Endothelial cell of umbilical vein (primary cell): Measurements from ENCODE around the gene SYNE1. TPM values are rescaled to one million over a fixed set of nuclear protein-coding genes. Genes with fewer than 3 reads are reported as not detected.
A peak's percentile ranks its signal among the peaks of the same experiment; 100 is the strongest.

Experiments
- BruUV-seq: library from RNA; stranded (reverse); fragments of 400-500 nt; replicated peaks from 2 replicates; lab custom pipeline; 2021; lab: Mats Ljungman, UMichigan
- CTCF ChIA-PET: fragments of 300-600, 350-600 bp; sonication (Branson Sonifier 250); formaldehyde crosslinking; loops from one replicate; lab custom pipeline; 2021; ENCODE audit warnings: antibody characterized with exemption, inconsistent platforms; lab: Charles Lee
- POLR2A ChIA-PET: fragments of 300-600, 350-600 bp; sonication (Branson Sonifier 250); formaldehyde crosslinking; loops from one replicate; lab custom pipeline; 2021; ENCODE audit warnings: antibody characterized with exemption, inconsistent platforms; lab: Charles Lee
- DNase-seq: peaks from one replicate; pipeline ENCODE4 v3.0.0-alpha.2; 2011; ENCODE audit warnings: low read depth, low spot score
- FAIRE-seq: peaks from 2 replicates; lab custom pipeline; 2011; peaks lifted over from hg19 to GRCh38; lab: Jason Lieb, UNC
- H2AFZ ChIP-seq: 2 replicates; pipeline ENCODE4 v1.6.0; 2012; ENCODE audit warnings: low read depth, low read length, control low read depth, inconsistent platforms
- H3K27ac ChIP-seq: 2 replicates; pipeline ENCODE4 v1.5.1; 2011; ENCODE audit warnings: low read depth, mild to moderate bottlenecking, control low read depth, low read length, moderate library complexity; ENCODE audit not compliant: insufficient read depth
- H3K27me3 ChIP-seq, 2 experiments: 2 replicates each; pipeline versions ENCODE4 v1.6.0 to v1.6.1; 2011; ENCODE audit warnings: low read length in 2 of 2, mixed read lengths in 1 of 2; ENCODE audit not compliant: control insufficient read depth in 2 of 2, insufficient read depth in 2 of 2
- H3K36me3 ChIP-seq, 2 experiments: 2 replicates in 1 of 2; 3 replicates in 1 of 2; pipeline ENCODE4 v1.5.1; 2011; ENCODE audit warnings: low read length in 2 of 2, mild to moderate bottlenecking in 1 of 2, moderate library complexity in 1 of 2; ENCODE audit not compliant: control insufficient read depth in 2 of 2, insufficient read depth in 2 of 2; ENCODE audit errors: extremely low read depth in 1 of 2
- H3K4me1 ChIP-seq: 3 replicates; pipeline ENCODE4 v1.5.1; 2011; ENCODE audit warnings: mild to moderate bottlenecking, low read length; ENCODE audit not compliant: control insufficient read depth, insufficient read depth; ENCODE audit errors: extremely low read depth
- H3K4me2 ChIP-seq: 2 replicates; pipeline ENCODE4 v1.6.1; 2011; ENCODE audit warnings: low read length, control low read depth, mixed read lengths; ENCODE audit not compliant: insufficient read depth
- H3K4me3 ChIP-seq, 3 experiments: fragments of 200-600 bp in 1 of 3; sonication (generic), shearing (Covaris generic) in 1 of 3; replicated peaks in 1 of 3; 2 replicates each; pipeline ENCODE4 v1.5.1; 2011 to 2016; ENCODE audit warnings: control low read depth in 3 of 3, low read length in 3 of 3, mild to moderate bottlenecking in 2 of 3, inconsistent platforms in 1 of 3, low read depth in 1 of 3, moderate library complexity in 1 of 3; ENCODE audit not compliant: insufficient read depth in 1 of 3
- H3K79me2 ChIP-seq: 2 replicates; pipeline ENCODE4 v1.6.0; 2012; ENCODE audit warnings: low read length, inconsistent platforms; ENCODE audit not compliant: control insufficient read depth, insufficient read depth
- H3K9ac ChIP-seq: replicated peaks from 2 replicates; pipeline ENCODE3; 2011; ENCODE audit warnings: low read length, control low read depth; ENCODE audit not compliant: insufficient read depth; ENCODE audit errors: extremely low read depth
- H3K9me1 ChIP-seq: replicated peaks from 3 replicates; pipeline ENCODE4 v1.6.0; 2011; ENCODE audit warnings: mild to moderate bottlenecking, low read length; ENCODE audit not compliant: control insufficient read depth, insufficient read depth; ENCODE audit errors: extremely low read depth
- H3K9me3 ChIP-seq: replicated peaks from 2 replicates; pipeline ENCODE4 v1.5.1; 2012; ENCODE audit warnings: low read length, inconsistent platforms; ENCODE audit not compliant: control insufficient read depth, insufficient read depth
- H4K20me1 ChIP-seq: replicated peaks from 2 replicates; pipeline ENCODE3; 2011; ENCODE audit warnings: mild to moderate bottlenecking, low read length; ENCODE audit not compliant: control insufficient read depth, insufficient read depth; ENCODE audit errors: extremely low read depth
- FOS ChIP-seq: IDR thresholded peaks from 2 replicates; pipeline ENCODE4 v1.6.1; 2011; ENCODE audit warnings: mild to moderate bottlenecking, low read length, moderate library complexity, borderline replicate concordance; ENCODE audit not compliant: insufficient read depth
- GATA2 ChIP-seq: IDR thresholded peaks from 2 replicates; pipeline ENCODE4 v1.7.0; 2011; ENCODE audit warnings: low read depth, mild to moderate bottlenecking, moderate library complexity, mixed read lengths, low read length; ENCODE audit not compliant: insufficient read length, insufficient read depth
- JUN ChIP-seq: IDR thresholded peaks from 2 replicates; pipeline ENCODE4 v1.6.1; 2011; ENCODE audit warnings: borderline replicate concordance, low read depth; ENCODE audit not compliant: insufficient read length, insufficient read depth
- POLR2A ChIP-seq: IDR thresholded peaks from 2 replicates; pipeline ENCODE4 v1.6.1; 2012; ENCODE audit warnings: low read depth, mild to moderate bottlenecking, control low read depth, low read length
- POLR2AphosphoS5 ChIP-seq: IDR thresholded peaks from 2 replicates; pipeline ENCODE4 v1.6.1; 2012; ENCODE audit warnings: low read depth, mild to moderate bottlenecking, control low read depth, low read length, moderate library complexity; ENCODE audit not compliant: insufficient read depth
- dilution Hi-C: fragments of 300-500 bp; cut with MboI; formaldehyde crosslinking; loops from one replicate; pipeline ENCODE4 v1.15.0; 2019; ENCODE audit warnings: low sequenced_read_pairs; ENCODE audit not compliant: extremely low pct_ligation_motif_present
- intact Hi-C: fragments of 100-400 bp; cut with micrococcal nuclease; formaldehyde crosslinking; loops from one replicate; pipeline ENCODE4 v1.10.0; 2022
- polyA plus RNA-seq, 4 experiments: library from polyadenylated mRNA; depleted of rRNA in 3 of 4; stranded (reverse) in 3 of 4; unstranded in 1 of 4; fragments of >200 nt; gene quantifications; 2 replicates each; pipeline versions ENCODE4 v1.2.1 to v1.2.3, GENCODE V29; 2011 to 2012; ENCODE audit warnings: missing spikeins in 1 of 4
- total RNA-seq: library from RNA; stranded (reverse); gene quantifications from 2 replicates; pipeline ENCODE4 v1.2.3, GENCODE V29; 2021
- TF ChIP-seq, protein P1 (sequence below), 2 donors: IDR thresholded peaks; 1 replicate in 1 of 2; 2 replicates in 1 of 2; pipeline ENCODE4 v1.5.1; 2011; ENCODE audit warnings: low read length in 2 of 2, mild to moderate bottlenecking in 2 of 2, moderate library complexity in 2 of 2, control low read depth in 1 of 2, inconsistent platforms in 1 of 2, low read depth in 1 of 2; ENCODE audit not compliant: insufficient read depth in 1 of 2; ENCODE audit errors: extremely low read depth in 1 of 2
- TF ChIP-seq, protein P2 (sequence below): IDR thresholded peaks from 2 replicates; pipeline ENCODE4 v1.6.1; 2011; ENCODE audit not compliant: insufficient read depth, insufficient read length

SYNE1 gene
- total and polyA plus RNA-seq, 2 donors (not counting 3 experiments of a cell fraction or from before 2014, with no cell fraction given) = 26.5 to 52.3 TPM

DNA sequence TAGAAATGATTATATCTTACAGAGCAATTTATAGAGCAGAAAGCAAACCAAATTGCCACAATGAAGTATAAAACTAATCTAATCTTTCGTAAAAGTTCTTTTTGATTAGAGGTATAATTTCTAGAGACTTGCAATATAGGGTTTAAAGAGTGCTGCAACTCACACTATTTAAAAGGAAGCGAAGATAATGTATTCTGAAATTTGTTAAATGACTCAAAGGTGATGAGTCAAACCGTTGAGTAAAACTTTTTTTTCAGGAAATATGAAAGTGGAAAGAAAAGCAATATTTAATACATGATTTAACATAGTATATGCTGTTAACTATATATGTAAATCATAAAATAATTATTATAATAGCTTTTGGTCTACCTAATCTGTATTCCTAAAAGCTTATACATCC is 133.6 kb downstream of the SYNE1 start:
- Histone ChIP-seq H2AFZ (no peak overlapping the region), H3K4me1 (no peaks in the 10 kb centered on the region), H3K4me2 (no peak overlapping the region), H3K27ac (no peak overlapping the region), H3K9me3 (no peaks in the 10 kb centered on the region), H3K79me2 (no peaks in the 10 kb centered on the region), H3K9ac (no peak overlapping the region), H3K27me3 (no peaks in the 10 kb centered on the region), H3K4me3 (no peak overlapping the region), H3K36me3 (no peaks in the 10 kb centered on the region), H3K9me1 (no peaks in the 10 kb centered on the region), H4K20me1 (no peaks in the 10 kb centered on the region)
- dilution Hi-C loops (no loop called here), intact Hi-C loops (no loop called here)
- TF ChIP-seq POLR2A (no peak), GATA2 (no peak), FOS (peak; percentile 74), POLR2AphosphoS5 (no peak), JUN (no peak)
- TF ChIP-seq, protein P1, sequence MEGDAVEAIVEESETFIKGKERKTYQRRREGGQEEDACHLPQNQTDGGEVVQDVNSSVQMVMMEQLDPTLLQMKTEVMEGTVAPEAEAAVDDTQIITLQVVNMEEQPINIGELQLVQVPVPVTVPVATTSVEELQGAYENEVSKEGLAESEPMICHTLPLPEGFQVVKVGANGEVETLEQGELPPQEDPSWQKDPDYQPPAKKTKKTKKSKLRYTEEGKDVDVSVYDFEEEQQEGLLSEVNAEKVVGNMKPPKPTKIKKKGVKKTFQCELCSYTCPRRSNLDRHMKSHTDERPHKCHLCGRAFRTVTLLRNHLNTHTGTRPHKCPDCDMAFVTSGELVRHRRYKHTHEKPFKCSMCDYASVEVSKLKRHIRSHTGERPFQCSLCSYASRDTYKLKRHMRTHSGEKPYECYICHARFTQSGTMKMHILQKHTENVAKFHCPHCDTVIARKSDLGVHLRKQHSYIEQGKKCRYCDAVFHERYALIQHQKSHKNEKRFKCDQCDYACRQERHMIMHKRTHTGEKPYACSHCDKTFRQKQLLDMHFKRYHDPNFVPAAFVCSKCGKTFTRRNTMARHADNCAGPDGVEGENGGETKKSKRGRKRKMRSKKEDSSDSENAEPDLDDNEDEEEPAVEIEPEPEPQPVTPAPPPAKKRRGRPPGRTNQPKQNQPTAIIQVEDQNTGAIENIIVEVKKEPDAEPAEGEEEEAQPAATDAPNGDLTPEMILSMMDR (IDR thresholded peaks at IDR 0.05; ENCODE audit: extremely low read depth in 1 of 2, insufficient read depth in 1 of 2, low read depth in 1 of 2, low read length in 2 of 2) = no peak
- TF ChIP-seq, protein P2, sequence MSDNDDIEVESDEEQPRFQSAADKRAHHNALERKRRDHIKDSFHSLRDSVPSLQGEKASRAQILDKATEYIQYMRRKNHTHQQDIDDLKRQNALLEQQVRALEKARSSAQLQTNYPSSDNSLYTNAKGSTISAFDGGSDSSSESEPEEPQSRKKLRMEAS = no peak
- CTCF ChIA-PET = no interaction called here
- FAIRE-seq (no peak), DNase-seq (peak; percentile 3)
- BruUV-seq = no TSS peak
- POLR2A ChIA-PET = no interaction called here
